GM19099 (cell line): ENCODE data around the gene PDE4D.

Source experiments
- POLR2A ChIP-seq: IDR thresholded peaks from 3 replicates; pipeline ENCODE4 v1.6.1; 2011; ENCODE audit warnings: low read depth; ENCODE audit not compliant: insufficient read length; ENCODE audit errors: extremely low read depth

Gene PDE4D

DNA sequence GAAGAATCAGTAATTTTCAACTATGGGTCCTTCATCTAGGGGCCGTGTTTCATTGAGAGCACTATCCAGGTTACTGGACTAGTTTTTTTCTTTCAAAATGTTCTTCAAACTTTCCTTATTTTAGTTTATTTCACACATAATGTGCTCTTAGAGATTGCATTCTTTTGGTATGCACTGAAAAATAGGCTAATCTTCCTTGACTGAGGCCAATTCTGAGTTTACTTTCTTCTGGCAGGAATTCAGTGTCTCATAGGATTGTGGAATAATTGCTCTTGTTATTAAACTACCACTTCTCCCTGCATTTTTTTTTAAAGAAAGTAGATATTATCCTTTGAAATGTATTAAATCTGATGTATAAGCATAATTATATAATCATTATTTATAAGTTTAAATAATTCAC is 686.1 kb downstream of the PDE4D start:
- no peak for TF ChIP-seq POLR2A

DNA sequence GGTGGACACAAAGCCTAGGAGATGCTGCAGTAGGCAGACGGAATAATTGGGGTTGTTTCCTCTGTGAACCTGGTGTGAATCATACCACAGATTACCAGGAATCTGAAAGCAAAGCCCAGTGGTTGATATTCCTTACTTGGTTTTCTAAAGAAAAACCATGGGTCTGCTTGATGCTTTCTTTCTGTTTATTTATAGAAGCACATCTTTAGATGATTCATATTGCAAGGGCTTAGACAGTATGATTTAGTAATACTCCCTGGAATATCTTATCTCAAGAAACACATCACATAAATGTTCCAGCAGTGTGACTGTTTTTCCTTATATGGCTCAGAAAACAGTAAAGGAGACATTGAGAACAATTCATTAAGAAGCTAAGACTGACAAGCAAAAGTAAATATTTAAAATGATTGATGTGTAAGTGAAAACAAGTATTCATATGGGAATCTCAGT is 687.4 kb downstream of the PDE4D start:
- no peak for TF ChIP-seq POLR2A

DNA sequence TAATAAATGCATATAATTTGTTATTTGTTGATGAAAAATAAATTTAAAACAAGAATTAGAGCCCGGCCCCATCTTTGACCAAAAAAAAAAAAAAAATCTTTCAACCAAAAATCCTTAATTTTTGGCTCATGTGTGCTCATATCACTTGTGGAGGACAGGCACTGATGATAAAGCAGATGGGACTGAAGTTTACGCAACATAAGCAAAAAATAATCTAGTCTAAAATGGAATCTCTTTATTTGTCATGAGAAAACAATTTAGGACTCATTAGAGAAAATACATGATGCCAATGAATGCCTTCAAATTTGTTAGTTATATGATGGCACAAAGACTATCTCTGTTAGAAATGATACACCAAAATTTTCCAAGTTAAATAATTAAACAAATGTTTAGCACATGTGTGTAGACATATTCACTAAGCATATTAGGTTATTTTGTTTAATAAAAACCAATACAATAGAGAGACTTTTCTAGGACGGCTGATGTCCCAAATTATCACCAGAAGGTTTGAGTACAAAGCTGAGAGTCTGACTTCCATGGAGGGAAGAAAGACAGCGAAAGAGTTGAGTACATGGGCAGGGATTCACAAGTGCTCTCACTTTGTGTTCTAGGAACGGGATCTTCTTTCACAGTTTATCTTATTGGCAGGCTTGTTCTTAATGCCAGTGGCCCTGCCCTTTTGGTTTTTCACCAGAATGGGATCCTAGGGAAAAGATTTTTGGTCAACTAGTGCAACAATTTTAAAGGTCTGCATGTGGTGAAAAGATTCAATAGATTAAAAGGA is 689.2 kb downstream of the PDE4D start:
- TF ChIP-seq POLR2A, result no peak

DNA sequence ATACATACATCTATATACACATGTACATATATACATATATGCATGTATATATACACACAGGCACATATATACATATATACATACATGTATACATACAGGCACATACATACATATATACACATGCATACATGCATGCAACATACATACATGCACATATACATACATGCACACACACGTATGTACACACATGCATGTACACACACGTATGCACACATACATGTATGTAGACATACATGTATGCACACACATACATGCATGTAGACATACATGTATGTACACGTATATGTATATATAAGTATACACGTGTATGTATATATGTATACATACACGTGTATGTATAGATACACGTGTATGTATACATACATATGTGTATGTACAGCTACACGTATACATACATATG is 693.7 kb downstream of the PDE4D start:
- TF ChIP-seq POLR2A, result no peak

DNA sequence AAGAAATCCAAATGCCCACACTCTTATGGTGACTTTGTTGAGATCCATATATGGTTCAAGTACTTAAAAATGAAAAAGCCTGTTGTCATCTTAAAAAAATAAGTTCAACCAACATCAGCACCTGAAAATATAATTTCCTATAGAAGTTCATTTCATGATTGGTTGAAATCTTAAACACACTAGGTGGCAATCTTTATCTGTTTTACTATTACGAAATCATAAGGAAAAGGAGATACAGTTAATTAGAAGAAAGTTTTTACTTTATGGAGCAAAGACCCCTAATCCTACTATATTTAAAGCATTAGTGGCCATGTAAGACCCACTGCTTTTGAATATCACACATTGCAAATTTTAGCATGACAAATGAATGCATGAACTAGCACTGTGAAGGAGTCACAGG is 694.7 kb downstream of the PDE4D start:
- TF ChIP-seq POLR2A, result no peak

DNA sequence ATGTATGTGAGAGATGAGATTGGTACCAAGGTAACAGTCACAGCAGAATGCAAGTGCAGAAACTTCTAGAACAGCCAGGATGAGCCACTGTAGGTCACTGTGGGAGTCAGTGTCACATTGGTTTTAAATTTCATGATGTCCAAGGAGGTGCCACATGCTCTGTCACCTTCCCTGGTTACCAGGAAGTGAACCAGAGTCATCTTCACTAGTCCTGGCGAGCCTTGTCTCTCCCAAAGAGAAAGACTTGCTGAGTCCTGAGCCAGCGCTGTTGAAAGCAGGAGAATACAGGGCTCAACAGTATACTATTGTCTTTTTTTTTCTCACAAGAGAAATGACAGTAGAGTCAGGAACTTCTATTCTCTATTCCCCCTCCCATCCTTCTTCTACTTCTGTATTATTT is 695.2 kb downstream of the PDE4D start:
- no peak for TF ChIP-seq POLR2A

DNA sequence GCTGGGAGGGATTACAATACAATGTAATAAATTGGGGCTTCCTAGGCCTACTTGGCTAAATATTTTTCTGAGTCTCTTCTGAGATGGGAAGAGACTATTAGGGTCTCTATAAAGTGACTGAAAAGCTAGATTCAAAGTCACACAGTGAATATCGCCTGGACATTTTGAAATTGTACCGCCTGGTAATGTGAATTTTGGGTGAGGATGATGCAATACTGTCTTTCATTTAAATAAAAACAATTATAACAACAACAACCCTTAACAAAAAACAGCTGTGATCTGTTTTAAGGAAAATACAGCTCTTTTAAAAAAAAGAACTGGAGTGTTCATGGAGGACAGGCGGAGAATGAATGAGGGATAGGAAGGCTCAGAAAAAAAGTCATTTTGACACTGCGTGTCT is 695.6 kb downstream of the PDE4D start:
- no peak for TF ChIP-seq POLR2A

DNA sequence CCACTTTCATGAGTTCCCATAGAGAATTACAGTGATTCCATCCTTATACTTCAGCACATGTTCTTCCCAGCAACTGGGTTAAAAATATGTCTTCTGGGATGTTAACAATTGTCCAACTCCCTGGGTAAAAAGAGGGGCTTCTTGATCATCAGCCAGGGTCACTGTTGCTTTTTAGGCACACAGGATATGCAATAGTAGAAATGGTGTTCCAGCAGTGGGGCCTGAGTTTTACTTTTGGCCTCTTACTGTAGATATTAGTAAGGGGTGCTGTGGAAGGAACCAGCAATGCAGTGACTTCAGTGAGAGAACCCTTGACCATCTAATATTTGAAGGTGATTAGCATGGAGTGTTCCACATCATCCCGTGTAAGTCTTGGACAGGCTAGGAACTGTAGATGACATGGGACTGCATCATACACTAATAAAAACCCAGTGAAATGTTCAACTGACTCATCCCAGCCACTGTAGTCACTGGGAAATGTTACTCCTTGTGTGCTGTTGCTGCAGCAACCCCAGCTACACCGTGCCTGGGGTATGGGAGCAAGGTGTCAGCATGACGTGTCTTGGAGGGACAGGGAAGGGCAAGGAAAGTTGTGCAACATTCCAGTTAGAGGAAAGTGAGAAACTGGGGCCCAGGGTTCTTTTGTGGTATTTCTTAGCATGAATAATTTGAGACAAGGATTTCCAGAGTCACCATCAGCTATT is 699.8 kb downstream of the PDE4D start:
- no peak for TF ChIP-seq POLR2A

DNA sequence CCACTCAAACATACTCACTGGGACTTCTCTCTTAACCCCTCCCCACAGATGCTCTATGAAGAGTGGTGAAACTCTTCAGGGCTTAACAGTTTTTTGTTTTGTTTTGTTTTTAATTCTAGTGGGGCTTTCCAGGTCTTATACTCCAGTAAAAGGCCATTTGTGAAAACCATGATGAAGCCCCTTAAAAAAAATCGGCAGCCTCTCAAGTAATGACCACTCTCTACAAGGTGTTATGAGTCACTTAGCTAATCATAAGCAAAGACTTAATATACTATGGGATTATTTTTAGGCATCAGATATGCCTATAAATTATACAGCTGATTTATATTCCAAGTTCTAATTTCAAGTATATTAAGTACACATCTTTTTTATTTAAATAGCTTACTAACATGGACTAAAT is 702.8 kb downstream of the PDE4D start:
- no peak for TF ChIP-seq POLR2A

DNA sequence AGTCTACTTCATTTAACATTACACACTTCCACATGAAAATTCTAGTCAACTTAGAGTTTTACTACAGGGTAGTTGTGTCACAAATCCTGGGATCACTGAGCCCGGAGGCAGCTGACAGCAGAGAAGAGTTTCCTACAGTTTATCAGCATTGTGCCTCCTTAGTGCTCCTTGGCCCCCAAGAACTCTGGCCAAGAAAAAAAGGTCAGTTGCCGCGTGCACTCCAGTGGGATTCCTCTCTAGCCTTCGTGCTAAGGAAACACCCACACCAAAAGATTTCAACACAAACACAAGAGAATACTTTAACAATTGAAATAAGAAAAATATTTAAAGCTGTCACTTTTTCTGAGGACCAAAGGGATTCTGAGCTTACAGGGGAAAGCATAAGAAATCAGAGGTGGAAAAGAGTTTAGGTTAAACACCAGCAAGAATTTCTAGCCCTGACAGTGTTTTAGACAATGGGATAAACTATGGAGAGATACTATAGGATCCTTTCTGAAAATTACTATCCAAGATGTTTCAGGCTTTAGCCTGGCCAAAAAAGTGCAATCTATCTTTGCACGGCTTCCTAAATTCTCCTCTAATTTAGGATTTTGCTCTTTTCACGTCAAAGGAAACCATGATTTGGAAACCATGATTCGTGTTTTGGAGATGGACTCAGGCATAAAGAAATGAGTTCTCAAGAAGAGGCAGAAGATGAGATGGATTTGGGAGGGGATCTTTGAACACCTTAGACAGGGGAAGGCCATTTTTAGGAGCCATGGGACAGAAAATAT is 703.9 kb downstream of the PDE4D start:
- TF ChIP-seq POLR2A, result no peak

DNA sequence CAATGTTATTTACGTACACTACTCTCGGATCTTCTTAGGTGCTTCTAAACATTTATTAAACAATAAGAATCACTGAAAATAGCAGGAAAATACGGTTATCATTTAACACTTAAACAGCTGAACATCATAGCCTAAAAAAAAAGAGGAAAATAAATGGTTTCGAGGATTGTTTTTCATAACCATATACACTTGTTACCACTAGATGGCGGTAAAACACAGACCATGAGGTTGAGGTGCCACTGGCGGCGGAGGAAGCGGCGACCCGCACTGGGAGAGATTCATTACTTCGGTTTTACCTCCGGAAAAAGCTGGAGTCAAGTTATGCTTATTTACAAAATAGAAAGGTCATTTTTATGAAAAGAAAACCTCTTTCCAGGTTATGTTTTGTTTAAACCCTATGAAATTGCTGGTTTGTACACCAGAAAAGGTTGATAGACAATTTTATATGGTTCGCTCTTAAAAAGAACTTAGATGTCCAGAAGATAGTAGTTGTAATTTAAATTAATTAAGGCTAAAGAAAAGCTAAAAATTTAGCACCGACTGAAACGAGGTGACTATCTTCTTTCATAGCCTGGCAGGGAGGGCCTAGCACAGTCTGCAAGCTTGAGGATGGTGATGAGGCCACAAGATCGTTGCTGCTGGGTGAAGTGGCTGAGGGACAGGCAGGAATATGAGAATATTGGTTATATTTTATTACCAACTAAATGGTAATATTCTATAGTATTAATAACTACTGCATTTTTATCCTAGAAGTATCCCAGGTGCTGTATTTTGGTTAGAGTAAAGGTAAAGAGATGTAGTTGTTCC is 704.9 kb downstream of the PDE4D start:
- no peak for TF ChIP-seq POLR2A

DNA sequence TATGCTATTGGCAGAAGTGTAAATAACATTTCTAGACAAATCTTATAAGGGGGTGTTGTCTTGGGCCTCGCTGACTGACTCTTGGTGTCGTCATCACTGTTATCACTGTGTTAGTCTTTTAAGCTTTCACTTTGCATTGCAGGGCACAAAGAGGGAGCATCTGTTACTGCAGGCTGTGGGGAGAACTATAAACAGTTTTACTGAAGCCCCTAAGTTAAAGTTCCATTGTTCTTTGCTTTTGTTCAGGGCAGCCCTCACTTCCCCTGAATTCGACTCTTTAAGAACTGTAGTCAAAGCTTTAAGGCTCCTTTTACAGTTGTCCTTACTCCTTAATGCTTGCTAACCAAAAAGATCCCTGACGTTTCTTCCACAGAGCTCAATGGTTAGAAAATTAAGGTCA is 705.7 kb downstream of the PDE4D start:
- no peak for TF ChIP-seq POLR2A

DNA sequence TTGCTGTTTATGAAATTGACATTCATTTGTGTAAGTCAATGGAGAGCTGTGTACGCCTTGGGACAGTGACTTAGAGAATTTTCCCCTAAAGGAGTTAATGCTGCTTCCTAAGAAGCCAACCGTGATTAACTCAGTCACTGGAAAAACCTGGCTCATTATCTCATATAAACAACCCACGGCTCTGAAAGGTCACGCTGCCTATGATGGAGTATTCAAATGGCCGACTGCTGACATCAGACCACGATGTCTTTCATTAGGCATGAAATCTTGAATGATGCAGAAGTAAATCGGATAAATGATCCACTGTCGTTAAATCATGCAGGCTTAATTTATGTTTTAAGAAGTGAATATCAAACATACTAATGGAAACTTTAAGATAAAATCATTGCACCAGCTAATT is 706.9 kb downstream of the PDE4D start:
- no peak for TF ChIP-seq POLR2A

DNA sequence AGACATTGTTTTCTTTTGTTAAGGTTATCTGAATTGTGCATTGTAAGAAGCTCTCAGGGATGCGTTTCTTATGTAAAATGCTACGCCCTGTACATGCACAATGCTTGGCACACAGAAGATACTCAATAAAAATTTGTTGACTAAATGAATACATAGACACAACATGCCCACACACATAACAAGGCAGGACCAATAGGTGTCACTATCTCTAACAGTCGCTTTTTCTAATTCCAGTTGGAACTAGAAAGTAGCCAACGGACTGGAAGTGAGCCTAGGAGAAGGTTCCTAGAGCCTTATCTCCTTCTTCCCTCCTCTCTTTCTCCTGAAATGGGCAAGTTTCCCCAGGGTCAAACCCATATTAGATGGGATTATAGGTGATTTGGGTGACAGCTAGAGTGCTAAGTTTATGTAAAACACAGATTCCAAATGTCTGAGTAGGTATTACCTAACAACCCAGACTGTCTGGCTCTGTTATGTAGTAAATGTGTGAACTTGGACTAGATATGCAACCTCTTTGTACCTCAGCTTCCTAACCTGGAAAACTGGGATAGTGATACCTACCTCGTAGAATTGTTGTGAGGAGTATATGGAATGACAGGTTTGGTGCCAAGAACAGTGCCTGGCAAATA is 707.7 kb downstream of the PDE4D start:
- no peak for TF ChIP-seq POLR2A
